Stimulated activated CD4-positive, alpha-beta T cell treated with anti-CD3 and anti-CD28 coated beads, Interleukin-4, amount 100 ng/mL, for 24 hours (primary cell): ENCODE results near the gene LRRC23.
A peak's percentile ranks its signal among the peaks of the same experiment; 100 is the strongest.

Source experiments
- DNase-seq: peaks from one replicate; pipeline ENCODE4 v3.0.0-alpha.2; 2020

LRRC23 gene

GRCh38 chr12:6946033-6946919, 41.7 kb downstream of the LRRC23 start:
- peak; percentile 56 for DNase-seq

- no peak for DNase-seq
Observed at GRCh38 chr12:6946920-6947374, 42.3 kb downstream of the LRRC23 start.

GRCh38 chr12:6947615-6948014, 43.0 kb downstream of the LRRC23 start:
- no peak for DNase-seq

DNA sequence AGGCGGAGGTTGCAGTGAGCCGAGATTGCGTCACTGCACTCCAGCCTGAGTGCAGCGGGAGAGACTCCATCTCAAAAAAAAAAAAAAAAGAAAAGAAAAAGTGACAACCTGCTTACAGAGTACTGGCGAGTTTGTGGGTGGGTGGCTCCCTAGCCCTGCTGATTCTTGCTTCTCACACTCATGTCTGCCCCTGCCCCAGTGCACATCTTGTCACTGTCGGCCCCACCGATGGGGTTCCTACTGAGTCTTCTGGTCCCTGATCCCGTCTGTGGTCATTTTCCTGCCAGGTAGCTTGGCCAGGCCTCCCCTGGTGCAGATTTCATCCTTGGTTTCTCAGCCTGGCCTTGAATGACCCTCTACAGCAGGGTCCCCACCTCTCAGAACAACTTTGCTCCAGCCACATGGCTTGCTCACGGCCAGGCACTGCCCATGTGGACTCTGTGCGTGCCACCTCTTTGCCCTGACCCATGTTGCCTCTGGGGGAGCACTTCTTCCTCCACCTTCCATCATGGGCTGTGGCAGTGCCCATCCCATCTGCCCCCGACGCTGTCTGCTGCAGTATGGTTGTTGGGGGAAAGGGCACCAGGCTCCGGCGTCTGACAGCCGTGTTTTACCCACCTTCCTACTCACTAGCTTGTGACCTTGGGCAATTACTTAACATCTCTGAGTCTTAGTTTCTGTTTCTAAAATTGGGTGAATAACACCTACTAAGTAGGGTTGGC, 44.4 kb downstream of the LRRC23 start:
- DNase-seq: no peak

DNA sequence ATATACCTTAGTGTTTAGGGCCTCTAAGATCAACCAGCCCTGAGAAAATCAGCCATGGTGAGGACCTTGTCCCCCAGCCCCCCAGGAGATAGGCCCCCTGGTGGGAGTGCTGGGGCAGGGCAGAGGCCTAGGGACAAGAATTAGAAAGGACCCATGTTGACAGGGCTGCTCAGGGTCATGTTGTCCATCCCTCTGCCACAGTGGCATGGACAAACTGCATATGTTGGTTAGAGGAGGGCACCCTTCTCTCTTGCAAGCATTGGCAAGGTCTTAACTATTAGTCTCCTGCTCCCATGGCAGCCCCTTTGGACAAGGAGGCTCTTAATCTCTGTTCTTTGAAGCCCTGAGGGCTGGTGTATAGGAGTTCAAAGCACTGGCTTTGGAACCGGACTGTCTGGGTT, 45.8 kb downstream of the LRRC23 start:
- no peak for DNase-seq

DNA sequence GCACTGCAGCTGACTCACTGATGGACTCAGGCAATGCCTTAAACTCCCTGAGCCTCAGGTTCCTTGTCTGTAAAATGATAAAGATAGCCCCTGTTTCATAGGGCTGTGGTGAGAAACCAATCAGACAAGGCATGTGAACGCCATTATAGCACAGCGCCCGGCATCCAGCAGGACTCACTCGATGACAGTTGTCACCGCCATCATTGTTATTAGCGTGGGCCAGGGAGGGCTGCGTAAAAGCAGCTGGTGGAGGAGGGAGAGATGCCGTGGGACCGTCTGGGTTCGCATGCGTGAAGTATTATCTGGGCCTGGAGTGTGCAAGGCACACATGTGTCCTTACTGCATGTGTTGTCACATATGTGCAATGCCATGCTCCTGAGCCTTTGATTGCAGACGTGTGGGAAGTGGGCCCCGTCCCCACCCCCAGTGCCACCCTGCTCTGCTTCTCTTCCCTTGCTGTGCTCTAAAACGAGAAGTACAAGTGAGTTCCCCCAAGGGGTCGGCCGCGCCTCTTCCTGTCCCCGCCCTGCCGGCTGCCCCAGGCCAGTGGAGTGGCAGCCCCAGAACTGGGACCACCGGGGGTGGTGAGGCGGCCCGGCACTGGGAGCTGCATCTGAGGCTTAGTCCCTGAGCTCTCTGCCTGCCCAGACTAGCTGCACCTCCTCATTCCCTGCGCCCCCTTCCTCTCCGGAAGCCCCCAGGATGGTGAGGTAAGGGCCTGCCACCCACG, 46.4 kb downstream of the LRRC23 start, which contains the start of gene PTPN6:
Gene PTPN6, plus strand, starts transcription at position 546 of the 730 bp plus-strand sequence. Its CDS starts 157 bp downstream, at position 703.
- peak; percentile 62 for DNase-seq

DNA sequence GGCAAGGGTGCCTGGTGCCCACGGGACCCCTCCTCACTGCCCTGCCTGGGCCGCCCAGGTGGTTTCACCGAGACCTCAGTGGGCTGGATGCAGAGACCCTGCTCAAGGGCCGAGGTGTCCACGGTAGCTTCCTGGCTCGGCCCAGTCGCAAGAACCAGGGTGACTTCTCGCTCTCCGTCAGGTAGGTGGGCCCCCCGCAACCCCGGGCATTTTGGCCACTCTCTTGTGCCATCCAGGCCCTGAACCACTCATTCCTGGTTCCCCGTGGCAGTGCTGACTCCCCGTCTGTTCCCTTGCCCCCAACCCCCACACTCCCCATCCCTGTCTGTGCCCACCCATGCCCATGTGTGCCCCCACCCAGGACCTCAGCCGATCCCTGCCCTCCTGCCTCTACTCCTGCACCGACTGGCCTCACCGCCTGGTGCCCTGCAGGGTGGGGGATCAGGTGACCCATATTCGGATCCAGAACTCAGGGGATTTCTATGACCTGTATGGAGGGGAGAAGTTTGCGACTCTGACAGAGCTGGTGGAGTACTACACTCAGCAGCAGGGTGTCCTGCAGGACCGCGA, 47.0 kb downstream of the LRRC23 start:
- no peak for DNase-seq

GRCh38 chr12:6952121-6952862, 47.7 kb downstream of the LRRC23 start:
- DNase-seq: no peak

GRCh38 chr12:6952863-6953441, 48.3 kb downstream of the LRRC23 start:
- no peak for DNase-seq

DNA sequence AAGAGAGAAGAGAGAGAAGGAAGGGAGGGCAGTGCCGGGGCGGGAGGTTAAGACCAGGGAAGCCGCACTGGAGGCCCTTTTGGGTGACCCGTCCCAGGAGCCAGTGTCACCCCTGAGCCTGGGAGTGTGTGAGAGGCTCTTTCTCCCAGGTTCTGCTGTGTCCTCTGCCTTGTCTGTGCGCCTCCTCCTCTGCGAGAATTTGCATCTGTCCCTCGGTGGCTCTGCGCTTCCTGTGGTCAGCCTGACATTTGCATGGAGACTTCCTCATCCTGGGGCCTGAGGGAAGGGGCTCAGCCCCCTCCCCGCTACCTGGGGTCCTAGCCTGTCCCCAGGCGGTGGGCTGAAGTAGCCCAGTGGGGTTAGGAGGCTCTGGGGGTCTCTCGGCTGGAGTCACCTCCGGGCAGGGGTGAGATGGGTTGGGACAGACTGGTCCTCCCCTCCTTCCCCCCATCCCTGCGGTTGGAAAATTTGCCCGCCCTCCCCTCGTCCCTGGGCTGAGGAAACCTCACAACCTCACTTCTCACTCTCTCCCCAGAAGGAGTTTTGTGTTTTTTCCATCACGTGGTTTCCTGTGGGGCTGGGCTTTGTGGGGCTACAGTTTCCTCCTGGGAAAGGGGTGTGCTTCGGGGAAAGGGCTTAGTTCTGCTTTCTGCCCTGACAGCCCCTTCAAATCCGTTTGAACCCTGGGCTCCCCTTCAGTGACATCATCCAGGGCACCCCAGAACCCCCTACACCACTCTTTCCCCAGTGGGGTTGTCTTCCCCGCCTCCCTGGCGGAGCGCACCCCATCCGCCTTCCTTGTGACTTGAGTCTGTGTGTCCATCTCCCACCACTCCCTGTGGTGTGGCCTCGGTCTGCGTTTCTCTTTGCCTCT, 49.1 kb downstream of the LRRC23 start:
- peak; percentile 85 for DNase-seq

- no peak for DNase-seq
Observed at GRCh38 chr12:6954316-6955107, 49.9 kb downstream of the LRRC23 start.

DNA sequence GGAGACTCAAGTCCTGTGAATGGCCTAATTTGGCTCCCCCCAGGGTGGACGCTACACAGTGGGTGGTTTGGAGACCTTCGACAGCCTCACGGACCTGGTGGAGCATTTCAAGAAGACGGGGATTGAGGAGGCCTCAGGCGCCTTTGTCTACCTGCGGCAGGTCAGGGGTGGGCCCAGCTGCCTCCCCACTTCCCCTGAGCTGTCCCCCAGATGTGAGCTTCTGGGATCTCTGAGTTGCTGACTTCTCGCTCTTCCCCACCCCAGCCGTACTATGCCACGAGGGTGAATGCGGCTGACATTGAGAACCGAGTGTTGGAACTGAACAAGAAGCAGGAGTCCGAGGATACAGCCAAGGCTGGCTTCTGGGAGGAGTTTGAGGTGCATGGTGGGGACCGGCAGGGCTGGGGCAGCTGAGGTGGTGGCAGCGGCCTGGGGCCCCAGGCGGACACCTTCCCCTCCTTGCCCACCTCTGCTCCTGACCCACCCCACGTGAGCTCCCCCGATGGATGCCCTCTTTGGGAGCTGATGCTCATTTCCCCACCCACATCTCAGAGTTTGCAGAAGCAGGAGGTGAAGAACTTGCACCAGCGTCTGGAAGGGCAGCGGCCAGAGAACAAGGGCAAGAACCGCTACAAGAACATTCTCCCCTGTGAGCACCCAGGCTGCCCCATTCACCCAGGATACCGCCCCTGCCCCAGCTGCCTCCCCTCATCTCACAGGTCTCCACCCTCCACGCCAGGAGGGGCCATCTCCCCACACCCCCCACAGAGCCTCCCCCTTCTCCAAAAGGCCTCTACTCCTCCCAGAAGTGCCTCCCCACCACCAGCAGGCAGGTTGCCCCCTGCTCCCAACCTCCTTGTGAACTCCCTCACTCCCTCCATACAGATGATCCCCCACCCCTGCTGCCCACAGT, 50.7 kb downstream of the LRRC23 start:
- DNase-seq: no peak

- DNase-seq: no peak
Observed at GRCh38 chr12:6956021-6956727, 51.6 kb downstream of the LRRC23 start.

GRCh38 chr12:6957151-6957701, 52.6 kb downstream of the LRRC23 start:
- no peak for DNase-seq

GRCh38 chr12:6957741-6958608, 53.4 kb downstream of the LRRC23 start:
- DNase-seq: no peak

DNA sequence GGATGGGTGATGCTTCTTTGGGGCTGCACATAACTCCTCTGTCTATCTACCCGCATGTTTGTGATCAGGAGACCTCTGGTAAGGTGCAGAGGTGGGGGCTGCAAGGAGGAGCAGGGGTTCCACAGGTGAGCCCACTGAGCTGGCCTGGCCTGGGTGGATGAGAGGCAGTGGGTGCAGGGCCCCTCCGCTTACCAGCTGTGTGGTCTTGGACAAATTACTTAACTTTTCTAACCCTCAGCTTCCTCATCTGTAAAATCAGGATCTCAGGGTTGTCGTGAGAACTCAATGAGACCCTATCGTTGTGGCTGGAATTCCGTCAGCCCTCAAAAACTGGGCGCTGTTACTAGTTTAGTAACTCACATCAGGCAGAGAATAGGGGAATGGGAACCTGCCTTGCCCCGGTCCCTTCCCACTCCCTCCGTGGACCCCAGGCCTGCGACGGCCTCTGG, 54.0 kb downstream of the LRRC23 start:
- DNase-seq: no peak
